HG02943 (cell line): ENCODE measurements around the gene SAG.
"Not testable (repeated sequence)": the region's sequence is repeated elsewhere in the genome, so short reads cannot be mapped to it uniquely, and the experiment has no call there.

Experiments used
- ATAC-seq: cut with Tn5 transposase; IDR thresholded peaks from one replicate; pipeline ENCODE4 v1.9.1; 2021; ENCODE audit warnings: mild to moderate bottlenecking, low read depth, moderate library complexity; ENCODE audit not compliant: unreplicated experiment

Gene SAG

GRCh38 chr2:233374776-233375175, 67.2 kb downstream of the SAG start:
- not testable (repeated sequence) for ATAC-seq

GRCh38 chr2:233375490-233376314, 68.1 kb downstream of the SAG start:
- no peak for ATAC-seq

- ATAC-seq, result no peak
Observed at GRCh38 chr2:233379034-233379433, 71.4 kb downstream of the SAG start.

GRCh38 chr2:233379441-233379840, 71.8 kb downstream of the SAG start:
- ATAC-seq, result no peak

GRCh38 chr2:233380132-233380895, 72.7 kb downstream of the SAG start:
- no peak for ATAC-seq

- ATAC-seq, result no peak
Observed at GRCh38 chr2:233380995-233381637, 73.5 kb downstream of the SAG start.

GRCh38 chr2:233381638-233381995, 74.0 kb downstream of the SAG start:
- no peak for ATAC-seq

GRCh38 chr2:233384015-233384414, 76.4 kb downstream of the SAG start:
- ATAC-seq, result no peak

GRCh38 chr2:233384811-233385488, 77.3 kb downstream of the SAG start:
- peak; percentile 6 for ATAC-seq

GRCh38 chr2:233385489-233386044, 78.0 kb downstream of the SAG start:
- peak; percentile 67 for ATAC-seq

GRCh38 chr2:233386382-233387041, 78.9 kb downstream of the SAG start:
- ATAC-seq, result no peak

- ATAC-seq, result no peak
Observed at GRCh38 chr2:233387225-233387624, 79.6 kb downstream of the SAG start.

- ATAC-seq, result no peak
Observed at GRCh38 chr2:233387667-233388528, 80.3 kb downstream of the SAG start.

GRCh38 chr2:233389601-233390125, 82.0 kb downstream of the SAG start:
- no peak for ATAC-seq

GRCh38 chr2:233395687-233396086, 88.1 kb downstream of the SAG start:
- no peak for ATAC-seq
